GM18511 (cell line): ENCODE results near the gene SLC66A1.
A peak's percentile ranks its signal among the peaks of the same experiment; 100 is the strongest.
"Not testable (repeated sequence)": the region's sequence is repeated elsewhere in the genome, so short reads cannot be mapped to it uniquely, and the experiment has no call there.

Experiments
- ATAC-seq: cut with Tn5 transposase; IDR thresholded peaks from one replicate; pipeline ENCODE4 v1.9.1; 2021; ENCODE audit warnings: mild to moderate bottlenecking, moderate library complexity; ENCODE audit not compliant: unreplicated experiment

Gene SLC66A1

GRCh38 chr1:19311931-19312781 is at the start of gene SLC66A1, which contains the start of gene AKR7A2:
Gene SLC66A1 (plus strand): TSS chr1:19312326. CDS start chr1:19317678, 5,352 bp downstream.
Gene AKR7A2 (minus strand): TSS chr1:19312144. CDS start chr1:19312124, 20 bp downstream.
- ATAC-seq: peak; percentile 77

GRCh38 chr1:19262744-19263143 is 49.4 kb upstream of the SLC66A1 start:
- no peak for ATAC-seq

- no peak for ATAC-seq
Measured at GRCh38 chr1:19268445-19268844, 43.7 kb upstream of the SLC66A1 start.

DNA sequence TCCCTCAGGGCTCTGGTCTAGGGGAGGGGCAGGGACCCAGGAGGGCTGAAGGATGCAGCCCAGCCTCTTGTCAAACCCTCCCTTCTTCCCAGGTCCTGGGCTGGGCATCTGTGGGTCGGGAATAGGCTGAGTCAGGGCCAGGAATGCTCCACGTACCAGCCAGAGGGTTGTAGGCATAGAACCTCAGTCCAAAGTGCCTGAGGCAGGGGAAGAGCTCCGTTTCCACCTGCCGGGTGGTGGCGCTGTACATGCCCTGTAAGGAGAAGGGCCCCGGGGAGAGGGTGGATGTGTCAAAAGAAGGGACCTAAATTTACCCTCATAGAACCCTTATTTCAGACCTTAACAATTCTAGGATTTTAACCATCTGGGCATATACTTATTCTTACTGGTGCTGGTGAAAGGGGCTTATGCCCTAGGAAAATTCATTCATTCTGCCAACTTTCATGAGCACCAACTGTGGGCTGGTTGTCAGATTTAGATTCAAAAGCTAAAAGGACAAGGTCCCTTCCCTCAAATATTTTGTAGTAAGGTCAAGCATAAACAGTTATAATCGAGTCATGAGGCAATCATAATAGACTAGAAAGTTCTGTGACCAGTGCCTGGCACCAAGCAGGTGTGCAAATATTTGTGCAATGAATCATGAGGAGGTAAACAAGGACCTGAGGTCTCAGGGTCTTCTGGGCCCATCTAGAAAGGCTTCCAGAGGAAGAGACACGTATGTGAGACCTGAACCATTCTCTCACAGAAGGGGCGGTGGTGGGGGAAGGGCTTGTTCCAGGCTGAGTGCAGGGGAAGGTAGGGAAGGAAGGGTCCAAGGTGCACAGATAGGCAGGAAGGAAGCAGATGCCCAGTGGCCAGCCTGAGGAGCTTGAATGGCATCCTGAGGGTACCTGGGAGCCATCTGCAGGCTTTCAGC is 42.4 kb upstream of the SLC66A1 start:
- ATAC-seq: not testable (repeated sequence)

DNA sequence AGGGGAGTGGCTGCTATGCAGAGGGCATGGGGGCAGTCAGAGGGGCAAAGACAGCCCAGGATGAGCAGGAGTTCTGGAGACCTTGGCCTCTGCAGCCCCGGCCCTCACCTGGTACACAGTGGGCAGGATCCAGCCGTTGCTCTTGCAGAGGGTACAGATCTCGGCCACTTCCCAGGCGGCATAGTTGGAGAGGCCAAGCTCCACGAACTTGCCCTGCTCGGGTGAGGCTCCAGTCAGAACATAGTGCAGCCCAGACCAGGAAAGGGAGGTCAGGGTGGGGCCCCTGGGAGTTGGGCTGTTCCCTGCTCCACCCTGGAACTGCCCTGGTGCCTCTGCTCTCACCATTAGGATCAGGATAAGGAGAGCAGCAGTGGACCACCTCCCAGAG is 41.8 kb upstream of the SLC66A1 start:
- ATAC-seq: not testable (repeated sequence)

DNA sequence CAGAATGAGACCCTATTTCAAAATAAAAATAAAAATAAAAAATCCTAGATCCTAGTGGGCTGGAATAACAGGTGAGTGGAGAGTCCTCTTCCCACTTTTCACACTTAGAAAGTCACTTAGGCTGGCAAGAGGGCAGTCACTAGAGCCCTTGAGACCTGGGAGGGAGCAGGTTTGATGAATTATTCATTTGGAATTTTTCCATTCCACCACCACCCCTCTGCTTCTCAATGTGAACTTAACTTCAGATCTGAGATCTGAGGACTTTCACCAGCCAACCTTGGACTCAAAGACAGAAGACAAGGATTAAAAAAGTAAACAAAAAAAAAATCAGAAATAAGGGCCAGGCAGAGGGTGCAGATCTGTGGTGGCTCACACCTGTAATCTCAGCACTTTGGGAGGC is 40.1 kb upstream of the SLC66A1 start:
- ATAC-seq: no peak

GRCh38 chr1:19273106-19273843 is 38.9 kb upstream of the SLC66A1 start:
- ATAC-seq: no peak

- ATAC-seq: not testable (repeated sequence)
Measured at GRCh38 chr1:19273844-19274531, 38.1 kb upstream of the SLC66A1 start.

GRCh38 chr1:19274636-19275035 is 37.5 kb upstream of the SLC66A1 start:
- no peak for ATAC-seq

GRCh38 chr1:19283891-19284290 is 28.2 kb upstream of the SLC66A1 start:
- ATAC-seq: no peak

- ATAC-seq: no peak
Measured at GRCh38 chr1:19284881-19285280, 27.2 kb upstream of the SLC66A1 start.

GRCh38 chr1:19285366-19285765 is 26.8 kb upstream of the SLC66A1 start:
- not testable (repeated sequence) for ATAC-seq

DNA sequence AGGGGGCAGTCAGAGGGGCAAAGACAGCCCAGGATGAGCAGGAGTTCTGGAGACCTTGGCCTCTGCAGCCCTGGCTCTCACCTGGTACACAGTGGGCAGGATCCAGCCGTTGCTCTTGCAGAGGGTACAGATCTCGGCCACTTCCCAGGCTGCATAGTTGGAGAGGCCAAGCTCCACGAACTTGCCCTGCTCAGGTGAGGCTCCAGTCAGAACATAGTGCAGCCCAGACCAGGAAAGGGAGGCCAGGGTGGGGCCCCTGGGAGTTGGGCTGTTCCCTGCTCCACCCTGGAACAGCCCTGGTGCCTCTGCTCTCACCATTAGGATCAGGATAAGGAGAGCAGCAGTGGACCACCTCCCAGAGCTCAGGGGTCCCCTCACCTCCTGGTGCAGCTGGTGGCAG is 26.3 kb upstream of the SLC66A1 start:
- not testable (repeated sequence) for ATAC-seq

GRCh38 chr1:19287436-19288185 is 24.5 kb upstream of the SLC66A1 start:
- no peak for ATAC-seq

DNA sequence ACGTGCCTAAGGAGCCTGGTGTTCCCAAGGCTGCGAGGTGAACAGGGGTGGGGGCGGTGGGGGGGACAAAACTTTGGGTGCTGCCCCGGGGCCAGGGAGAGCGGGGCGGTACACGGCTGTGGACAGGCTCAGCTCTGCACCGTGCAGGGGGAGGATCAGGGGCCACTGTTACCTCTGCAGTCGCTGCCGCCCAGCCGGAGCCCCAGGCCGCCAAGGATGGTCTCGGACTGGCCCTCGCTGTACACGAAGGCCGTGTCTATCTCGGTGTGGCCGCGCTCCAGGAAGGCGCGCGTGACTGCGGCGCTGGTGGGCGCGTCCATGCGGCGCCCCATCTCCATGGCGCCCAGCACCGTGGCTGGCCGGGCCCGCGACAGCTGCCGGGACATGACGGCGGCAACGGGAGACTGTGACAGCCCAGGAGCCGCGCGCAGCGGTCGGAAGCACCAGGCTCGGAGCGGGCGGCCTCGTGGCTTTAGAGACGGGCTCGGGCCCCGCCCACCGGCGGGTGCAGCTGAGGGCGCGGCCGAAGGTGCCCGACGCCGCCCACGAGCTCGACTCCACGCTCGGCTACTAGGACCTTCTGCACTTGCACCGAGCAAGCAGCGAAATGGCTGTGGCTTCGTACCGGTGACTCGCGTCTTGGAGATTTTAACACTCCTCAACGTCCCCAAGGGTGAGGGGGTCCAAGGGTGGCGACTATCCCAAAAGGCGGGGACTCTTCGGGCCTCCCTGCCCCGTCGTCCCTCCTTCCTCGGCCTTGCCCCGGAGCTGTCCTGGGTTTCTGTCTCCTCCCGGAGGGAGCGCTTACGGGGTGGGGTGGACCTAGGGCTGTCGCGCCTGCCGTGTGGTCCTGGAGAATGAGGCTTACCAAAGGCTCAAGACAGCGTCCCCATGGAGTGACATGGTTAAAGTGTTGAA is 23.5 kb upstream of the SLC66A1 start, which contains the start of gene AKR7A3:
AKR7A3 (minus strand) TSS at position 447 of the 918 bp plus-strand sequence; CDS start at position 386, 61 bp downstream.
- not testable (repeated sequence) for ATAC-seq

DNA sequence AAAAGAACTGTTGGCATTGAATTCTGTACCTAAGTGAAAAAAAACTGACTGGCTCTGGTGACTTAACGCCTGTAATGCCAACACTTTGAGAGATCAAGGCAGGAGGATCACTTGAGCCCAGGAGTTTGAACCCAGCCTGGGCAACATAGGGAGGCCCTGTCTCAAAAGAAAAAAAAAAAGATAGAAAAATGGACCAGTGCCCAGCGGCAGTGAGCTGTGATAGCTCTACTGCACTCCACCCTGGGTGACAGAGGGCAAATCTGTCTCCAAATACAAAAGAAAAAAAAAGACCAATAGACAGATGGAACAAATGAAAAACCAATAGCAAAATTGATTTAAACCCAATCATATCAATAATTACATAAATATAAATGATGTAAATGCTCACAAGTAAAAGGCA is 22.9 kb upstream of the SLC66A1 start:
- ATAC-seq: no peak

DNA sequence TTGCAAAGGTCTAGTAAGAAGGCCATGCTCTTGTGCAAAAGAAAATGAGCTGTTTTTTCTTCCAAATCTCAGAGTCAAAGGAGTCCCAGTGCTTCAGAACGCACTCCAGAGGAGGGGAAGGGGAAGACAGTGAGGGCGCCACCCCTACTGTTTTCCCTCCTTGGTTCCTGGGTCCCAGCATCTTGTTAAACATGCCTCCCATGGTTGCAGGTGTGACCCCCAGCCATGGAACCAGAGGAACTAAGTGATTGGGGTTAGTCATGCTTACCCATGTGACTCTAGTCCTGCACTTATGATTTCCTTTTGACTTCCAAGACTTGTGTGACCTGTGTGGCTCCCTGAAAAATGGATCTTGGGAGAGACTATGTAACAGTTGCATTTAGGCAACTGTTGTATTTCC is 17.5 kb upstream of the SLC66A1 start:
- no peak for ATAC-seq

DNA sequence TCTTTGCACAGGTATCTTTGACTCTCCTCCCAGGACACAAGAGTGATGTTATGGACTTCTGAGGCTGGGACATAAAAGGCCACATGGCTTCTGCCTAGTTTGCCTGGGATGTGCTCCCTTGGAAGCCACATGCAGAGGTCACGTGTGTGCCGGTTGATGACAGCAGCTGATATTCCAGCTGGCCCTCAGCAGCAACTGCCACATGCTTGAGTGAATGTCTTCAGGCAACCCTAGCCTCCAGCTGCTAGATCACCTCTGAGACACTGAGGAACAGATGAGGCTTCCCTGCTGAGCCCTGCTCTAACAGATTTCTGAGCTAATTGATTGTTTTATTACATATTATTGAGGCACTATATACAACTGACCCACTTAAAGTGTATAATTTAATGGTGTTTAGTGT is 11.9 kb upstream of the SLC66A1 start:
- no peak for ATAC-seq
